Measurements from ENCODE around the gene B3GNT9. TPM values are rescaled to one million over a fixed set of nuclear protein-coding genes. Genes with fewer than 3 reads are reported as not detected.
A peak's percentile ranks its signal among the peaks of the same experiment; 100 is the strongest.

The B3GNT9 gene
- total RNA-seq, 3 donors from 2014 or later, result 1.3 to 1.9 (median 1.3) TPM

- Mint-ChIP-seq H3K27me3 (ENCODE audit: low read depth) (peaks cover 2% of the 10 kb centered on the region), H3K36me3 (ENCODE audit: insufficient read depth) (peaks cover 16% of the 10 kb centered on the region), H3K9me3 (no peaks in the 10 kb centered on the region), H3K4me1 (ENCODE audit: low read depth) (peaks cover 26% of the 10 kb centered on the region), H3K4me3 (peak overlapping the region; percentile 94)
- DNase-seq, result no peak
- no peak for ATAC-seq
Observed at GRCh38 chr16:67190448-67191399, 39.9 kb upstream of the B3GNT9 start.

GRCh38 chr16:67190041-67190440 is 39.2 kb upstream of the B3GNT9 start, which contains the start of gene EXOC3L1:
Gene EXOC3L1, minus strand, starts transcription at chr16:67190136. Its CDS starts 460 bp downstream, at chr16:67189676.
- H3K9me3 Mint-ChIP-seq, result no peaks in the 10 kb centered on the region
- H3K4me3 Mint-ChIP-seq, result peak within 1 kb of the TSS; percentile 94
- peaks cover 29% of the 10 kb centered on the region for H3K4me1 Mint-ChIP-seq (ENCODE audit: low read depth)
- H3K27me3 Mint-ChIP-seq (ENCODE audit: low read depth), result peaks cover 4% of the 10 kb centered on the region
- ATAC-seq (no peak), DNase-seq (no peak)
- peaks cover 11% of the 10 kb centered on the region for H3K36me3 Mint-ChIP-seq (ENCODE audit: insufficient read depth)

DNA sequence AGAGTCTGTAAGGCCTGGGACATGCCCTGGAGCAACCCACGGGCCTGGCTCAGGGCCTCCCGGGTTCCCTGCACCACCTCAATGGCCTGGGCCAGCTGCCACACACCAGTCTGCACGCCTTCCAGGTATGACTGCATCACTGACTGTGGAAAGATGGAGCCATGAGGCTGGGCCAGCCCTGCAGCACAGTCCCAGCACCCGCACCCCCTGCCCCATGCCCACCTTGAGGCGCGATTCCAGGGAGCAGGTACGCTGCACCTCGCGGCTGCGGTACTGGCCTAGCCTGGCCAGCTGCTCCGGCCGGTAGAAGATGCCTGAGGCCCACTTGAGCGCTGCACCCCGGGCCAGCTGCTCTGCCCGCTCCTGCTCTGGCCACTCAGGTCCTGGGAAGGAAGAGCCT is 38.0 kb upstream of the B3GNT9 start:
- DNase-seq (no peak), ATAC-seq (no peak)
- peaks cover 7% of the 10 kb centered on the region for H3K36me3 Mint-ChIP-seq (ENCODE audit: insufficient read depth)
- H3K27me3 Mint-ChIP-seq (ENCODE audit: low read depth), result peaks cover 4% of the 10 kb centered on the region
- H3K4me3 Mint-ChIP-seq, result no peak overlapping the region
- H3K9me3 Mint-ChIP-seq, result no peaks in the 10 kb centered on the region
- peaks cover 29% of the 10 kb centered on the region for H3K4me1 Mint-ChIP-seq (ENCODE audit: low read depth)

GRCh38 chr16:67188323-67188722 is 37.5 kb upstream of the B3GNT9 start:
- Mint-ChIP-seq H3K4me3 (no peak overlapping the region), H3K36me3 (ENCODE audit: insufficient read depth) (peaks cover 5% of the 10 kb centered on the region), H3K27me3 (ENCODE audit: low read depth) (peaks cover 4% of the 10 kb centered on the region), H3K9me3 (no peaks in the 10 kb centered on the region), H3K4me1 (ENCODE audit: low read depth) (peaks cover 24% of the 10 kb centered on the region)
- ATAC-seq (no peak), DNase-seq (no peak)

- ATAC-seq, result no peak
- Mint-ChIP-seq H3K27me3 (ENCODE audit: low read depth) (peaks cover 4% of the 10 kb centered on the region), H3K36me3 (ENCODE audit: insufficient read depth) (no peaks in the 10 kb centered on the region), H3K9me3 (no peaks in the 10 kb centered on the region), H3K4me3 (no peak overlapping the region), H3K4me1 (ENCODE audit: low read depth) (peaks cover 18% of the 10 kb centered on the region)
- no peak for DNase-seq
Observed at GRCh38 chr16:67187175-67187890, 36.5 kb upstream of the B3GNT9 start.

- DNase-seq (no peak), ATAC-seq (no peak)
- peaks cover 4% of the 10 kb centered on the region for H3K27me3 Mint-ChIP-seq (ENCODE audit: low read depth)
- no peaks in the 10 kb centered on the region for H3K9me3 Mint-ChIP-seq
- peaks cover 15% of the 10 kb centered on the region for H3K4me1 Mint-ChIP-seq (ENCODE audit: low read depth)
- H3K36me3 Mint-ChIP-seq (ENCODE audit: insufficient read depth), result no peaks in the 10 kb centered on the region
- no peak overlapping the region for H3K4me3 Mint-ChIP-seq
Observed at GRCh38 chr16:67186550-67186950, 35.8 kb upstream of the B3GNT9 start.

- no peaks in the 10 kb centered on the region for H3K9me3 Mint-ChIP-seq
Observed at GRCh38 chr16:67185651-67186134, 34.9 kb upstream of the B3GNT9 start.

DNA sequence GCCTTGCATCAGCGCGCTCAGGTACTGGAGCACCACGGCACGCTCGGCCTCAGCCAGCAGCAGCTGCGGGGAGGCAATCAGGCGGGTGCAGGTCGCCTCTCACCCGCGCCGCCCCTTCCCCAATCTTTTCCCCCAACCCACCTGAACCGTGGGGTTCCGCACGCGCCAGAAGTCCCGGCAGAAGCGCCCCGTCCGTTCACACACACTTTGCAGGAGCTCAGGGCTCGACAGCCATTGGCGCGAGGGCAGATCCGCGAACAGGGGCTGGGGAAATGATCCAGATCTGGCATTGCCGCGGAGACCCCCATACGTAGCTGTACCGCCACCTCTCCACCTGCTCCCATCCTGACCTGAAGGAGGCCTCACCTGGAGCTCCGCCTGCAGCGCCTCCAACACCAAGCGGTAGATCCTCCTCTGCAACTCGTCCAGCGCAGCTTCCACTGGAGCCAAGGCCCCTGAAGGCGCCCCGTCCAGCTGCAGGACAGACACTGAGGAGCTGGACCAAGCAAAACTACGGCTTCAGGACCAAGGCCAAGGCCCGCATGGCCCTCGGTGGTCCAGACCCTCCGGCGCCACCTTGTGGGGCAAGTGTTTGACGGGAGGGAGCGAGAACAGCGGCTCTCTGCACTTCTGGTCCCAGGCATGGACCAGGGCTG is 34.3 kb upstream of the B3GNT9 start:
- no peaks in the 10 kb centered on the region for H3K36me3 Mint-ChIP-seq (ENCODE audit: insufficient read depth)
- H3K27me3 Mint-ChIP-seq (ENCODE audit: low read depth), result peaks cover 4% of the 10 kb centered on the region
- H3K9me3 Mint-ChIP-seq, result no peaks in the 10 kb centered on the region
- peak overlapping the region; percentile 83 for H3K4me3 Mint-ChIP-seq
- peaks cover 12% of the 10 kb centered on the region for H3K4me1 Mint-ChIP-seq (ENCODE audit: low read depth)
- ATAC-seq (peak; percentile 25 to 27), DNase-seq (peak; percentile 78)

More at GRCh38 chr16:67185651-67186134, 34.9 kb upstream of the B3GNT9 start:
- H3K27me3 Mint-ChIP-seq (ENCODE audit: low read depth), result peaks cover 4% of the 10 kb centered on the region
- H3K4me3 Mint-ChIP-seq, result peak overlapping the region; percentile 83
- ATAC-seq (no peak), DNase-seq (no peak)
- peaks cover 12% of the 10 kb centered on the region for H3K4me1 Mint-ChIP-seq (ENCODE audit: low read depth)
- H3K36me3 Mint-ChIP-seq (ENCODE audit: insufficient read depth), result no peaks in the 10 kb centered on the region

DNA sequence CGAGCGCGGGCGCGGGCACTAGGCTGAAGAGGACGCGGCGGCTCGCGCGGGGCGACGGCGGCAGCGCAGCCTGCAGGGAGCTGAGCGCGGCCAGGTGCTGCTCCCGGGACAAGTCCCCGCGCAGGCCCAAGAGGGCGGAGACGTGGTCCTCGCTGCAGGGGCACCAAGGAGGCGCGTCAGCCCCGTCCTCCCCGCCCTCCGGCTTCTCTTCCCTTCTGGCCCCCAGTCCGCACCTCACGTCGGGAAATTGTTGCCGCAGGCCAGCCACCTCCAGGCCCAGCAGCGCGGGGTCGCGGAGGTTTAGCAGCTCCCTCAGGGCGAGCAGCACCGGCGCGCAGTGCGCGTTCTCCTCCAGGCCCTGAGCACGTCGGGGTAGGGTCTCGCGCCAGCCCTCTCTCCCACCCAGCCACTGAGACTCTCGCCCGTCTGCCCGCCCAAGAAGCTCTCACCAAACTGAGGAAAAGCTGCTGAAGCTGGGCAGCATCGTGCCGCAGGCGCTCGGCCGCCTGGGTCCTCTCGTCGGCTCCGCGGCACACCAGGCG is 33.7 kb upstream of the B3GNT9 start:
- peak; percentile 3 to 15 for ATAC-seq
- Mint-ChIP-seq H3K4me3 (peak overlapping the region; percentile 83), H3K36me3 (ENCODE audit: insufficient read depth) (no peaks in the 10 kb centered on the region), H3K4me1 (ENCODE audit: low read depth) (peaks cover 12% of the 10 kb centered on the region), H3K27me3 (ENCODE audit: low read depth) (peaks cover 4% of the 10 kb centered on the region), H3K9me3 (no peaks in the 10 kb centered on the region)
- DNase-seq, result no peak

GRCh38 chr16:67183627-67184452 is 33.0 kb upstream of the B3GNT9 start, which contains the start of gene MATCAP1:
Gene MATCAP1, minus strand, starts transcription at chr16:67183963. Its CDS starts 3,353 bp downstream, at chr16:67180610.
- Mint-ChIP-seq H3K4me1 (ENCODE audit: low read depth) (peaks cover 12% of the 10 kb centered on the region), H3K36me3 (ENCODE audit: insufficient read depth) (no peaks in the 10 kb centered on the region), H3K27me3 (ENCODE audit: low read depth) (peaks cover 5% of the 10 kb centered on the region), H3K9me3 (no peaks in the 10 kb centered on the region), H3K4me3 (peak within 1 kb of the TSS; percentile 83)
- ATAC-seq (peak; percentile 95 to 96), DNase-seq (peak; percentile 88)

- peaks cover 7% of the 10 kb centered on the region for H3K27me3 Mint-ChIP-seq (ENCODE audit: low read depth)
- no peak overlapping the region for H3K4me3 Mint-ChIP-seq
- no peak for ATAC-seq
- no peak for DNase-seq
- H3K9me3 Mint-ChIP-seq, result no peaks in the 10 kb centered on the region
- peaks cover 15% of the 10 kb centered on the region for H3K4me1 Mint-ChIP-seq (ENCODE audit: low read depth)
- no peaks in the 10 kb centered on the region for H3K36me3 Mint-ChIP-seq (ENCODE audit: insufficient read depth)
Observed at GRCh38 chr16:67183284-67183626, 32.5 kb upstream of the B3GNT9 start.

- DNase-seq, result no peak
- Mint-ChIP-seq H3K27me3 (ENCODE audit: low read depth) (peaks cover 5% of the 10 kb centered on the region), H3K4me1 (ENCODE audit: low read depth) (peaks cover 19% of the 10 kb centered on the region), H3K4me3 (no peak overlapping the region), H3K9me3 (no peaks in the 10 kb centered on the region), H3K36me3 (ENCODE audit: insufficient read depth) (no peaks in the 10 kb centered on the region)
- no peak for ATAC-seq
Observed at GRCh38 chr16:67182288-67182687, 31.5 kb upstream of the B3GNT9 start.

DNA sequence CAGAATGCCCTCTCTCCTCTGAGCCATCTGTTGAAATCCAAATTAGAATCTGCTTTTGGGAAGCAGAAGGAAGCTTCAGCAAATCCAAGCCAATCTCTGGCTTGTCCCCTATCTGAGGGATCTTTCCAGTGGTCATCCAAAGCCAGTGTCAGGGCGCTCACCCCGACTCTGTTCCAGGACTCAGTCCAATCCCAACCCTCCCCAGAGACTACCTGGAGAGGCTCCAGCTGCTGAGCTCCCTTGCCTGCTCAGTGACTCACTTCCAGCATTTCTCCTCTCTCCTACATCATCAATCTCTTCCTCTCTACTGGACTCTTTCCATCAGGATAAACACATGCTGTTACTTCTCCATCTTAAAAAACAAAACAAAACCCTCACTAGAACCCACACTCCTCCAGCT is 30.5 kb upstream of the B3GNT9 start:
- Mint-ChIP-seq H3K9me3 (no peaks in the 10 kb centered on the region), H3K36me3 (ENCODE audit: insufficient read depth) (no peaks in the 10 kb centered on the region), H3K4me3 (no peak overlapping the region), H3K4me1 (ENCODE audit: low read depth) (peaks cover 19% of the 10 kb centered on the region), H3K27me3 (ENCODE audit: low read depth) (peaks cover 5% of the 10 kb centered on the region)
- ATAC-seq, result no peak
- no peak for DNase-seq
